Measurements from ENCODE around the gene SDF4.

- TF ChIP-seq POLR2AphosphoS5 (IDR thresholded peaks at IDR 0.05) (no peak), CTCF (IDR thresholded peaks at IDR 0.05) (no peak), POLR2A (IDR thresholded peaks at IDR 0.05) (no peak)
Observed at GRCh38 chr1:1185101-1185765, 46.6 kb downstream of the SDF4 start.
